KBM-7 (cell line): ENCODE measurements around the gene FDXR.

Experiments used
- DNase-seq: peaks from one replicate; pipeline ENCODE4 v3.0.0-alpha.2; 2015
- in situ Hi-C: fragments of 300-500 bp; cut with MboI; formaldehyde crosslinking; loops from 2 replicates; pipeline ENCODE4 v1.14.3; 2020; ENCODE audit warnings: low sequenced_read_pairs, low pct_unique_long_range_greater_than_20kb, mixed read lengths

Gene FDXR

DNA sequence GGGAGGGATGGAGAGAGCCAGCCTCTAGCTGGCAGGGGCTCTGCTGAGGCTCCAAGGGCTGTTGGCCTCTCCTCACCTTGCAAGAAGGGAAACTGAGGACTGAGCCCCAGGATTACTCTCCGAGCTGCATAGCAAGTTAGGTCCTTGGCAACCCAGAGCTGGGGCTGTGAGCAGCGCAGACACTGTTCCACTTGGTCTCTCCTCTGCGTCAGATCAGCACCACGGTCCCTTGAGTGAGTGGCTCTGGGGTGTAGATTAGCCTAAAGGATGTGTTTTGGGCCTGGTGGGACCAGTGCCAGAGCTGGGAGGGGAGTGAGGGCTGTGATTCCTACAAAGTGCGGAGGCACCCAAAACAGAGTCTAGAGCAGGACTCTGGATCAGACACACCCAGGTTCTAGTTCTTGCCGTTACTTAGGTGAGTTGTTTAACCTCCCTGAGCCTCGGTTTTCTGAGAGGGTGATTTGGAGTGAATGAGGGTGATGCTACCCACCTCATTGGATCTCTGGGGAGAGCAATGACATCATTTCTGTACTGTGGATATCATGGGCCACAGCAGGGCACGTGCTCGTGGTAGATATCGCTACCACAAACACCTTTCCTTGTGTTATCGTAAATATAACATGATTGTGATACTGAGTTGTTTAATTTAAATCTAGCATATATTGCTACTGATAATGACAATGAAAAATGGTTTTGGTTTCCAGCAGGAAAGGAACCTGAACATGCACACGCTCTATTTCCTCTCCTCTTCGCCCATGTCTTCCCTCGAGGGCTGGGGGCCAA lies 28.8 kb upstream of the FDXR start:
- no peak for DNase-seq
- in situ Hi-C loops: no loop called here

DNA sequence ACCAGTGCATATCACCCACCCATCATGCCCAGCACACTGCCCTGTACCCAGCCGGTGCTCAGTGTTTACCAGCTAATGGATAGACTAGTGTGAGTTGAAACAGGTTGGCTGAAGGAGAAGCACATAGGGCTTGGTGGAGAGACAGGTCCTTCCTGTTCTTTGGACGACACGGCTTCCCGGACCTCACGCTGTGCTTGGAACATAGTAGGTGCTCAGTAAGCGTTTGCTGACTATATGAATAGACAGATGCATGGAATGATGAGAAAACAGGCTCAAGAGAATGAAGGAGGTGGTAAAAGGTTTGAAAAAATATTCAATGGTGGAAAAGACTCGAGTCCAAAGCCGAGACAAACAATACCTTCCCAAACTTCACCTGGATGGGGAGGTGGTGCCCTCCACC lies 27.4 kb upstream of the FDXR start:
- in situ Hi-C loops: no loop called here
- no peak for DNase-seq

DNA sequence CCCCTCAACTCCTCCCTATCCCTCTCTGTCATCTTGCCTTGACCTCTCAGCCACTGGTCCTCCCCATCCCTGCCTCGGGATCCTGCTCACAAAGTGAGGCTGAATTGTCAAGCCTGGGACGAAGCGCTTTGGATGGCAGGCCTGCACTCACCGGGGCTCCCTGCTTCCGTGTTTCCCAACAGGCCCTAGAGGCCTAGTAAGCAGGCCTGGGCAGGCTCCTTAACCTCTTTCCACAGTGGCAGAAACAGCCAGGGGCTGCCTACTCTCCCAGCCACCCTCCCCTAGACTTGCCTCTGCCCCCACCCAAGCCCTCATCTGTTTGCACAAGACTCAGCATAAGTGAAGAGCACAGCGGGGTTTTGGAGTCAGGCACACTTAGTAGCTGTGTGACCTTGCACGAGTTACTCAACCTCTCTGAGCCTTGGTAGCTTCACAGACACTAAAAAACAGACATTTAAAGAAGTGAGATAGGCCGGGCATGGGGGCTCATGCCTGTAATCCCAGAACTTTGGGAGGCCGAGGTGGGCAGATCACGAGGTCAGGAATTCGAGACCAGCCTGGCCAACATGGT lies 25.7 kb upstream of the FDXR start:
- DNase-seq: no peak
- in situ Hi-C loops: no loop called here

DNA sequence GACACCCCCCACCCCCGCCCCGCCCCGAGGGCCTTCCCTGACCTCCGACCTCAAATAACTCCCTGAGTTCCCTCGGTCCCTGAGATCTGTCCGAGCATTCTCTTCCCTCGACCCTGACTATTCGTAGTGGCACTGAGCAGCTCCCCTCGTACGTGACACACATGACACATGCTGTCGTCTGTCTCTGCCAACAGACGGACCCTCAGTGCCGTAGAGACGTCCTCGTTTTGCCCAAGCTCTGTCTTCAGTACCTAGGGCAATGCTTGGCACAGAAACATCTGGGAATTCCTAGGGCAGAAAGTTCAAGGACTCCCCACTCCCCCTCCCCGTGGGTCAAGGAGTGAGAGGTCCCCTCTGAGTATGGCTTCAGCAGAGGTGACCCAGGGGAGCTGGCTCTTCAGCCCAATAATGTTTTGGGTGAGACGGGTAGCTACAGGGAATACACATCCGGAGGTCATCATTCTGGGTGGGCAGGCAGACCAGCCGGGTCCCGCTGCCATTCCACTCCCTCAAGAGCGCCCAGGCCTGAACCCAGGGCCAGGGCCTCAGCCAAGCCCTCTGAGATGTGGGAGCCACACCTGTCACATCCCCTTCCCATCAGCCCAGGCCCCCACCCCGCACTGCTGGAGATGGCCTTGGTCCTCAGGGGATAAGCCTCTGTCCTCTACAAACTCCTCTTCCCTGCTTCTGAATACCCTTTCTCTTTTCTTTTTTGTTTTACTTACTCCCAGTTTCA lies 21.3 kb upstream of the FDXR start:
- no peak for DNase-seq
- in situ Hi-C loops: no loop called here

DNA sequence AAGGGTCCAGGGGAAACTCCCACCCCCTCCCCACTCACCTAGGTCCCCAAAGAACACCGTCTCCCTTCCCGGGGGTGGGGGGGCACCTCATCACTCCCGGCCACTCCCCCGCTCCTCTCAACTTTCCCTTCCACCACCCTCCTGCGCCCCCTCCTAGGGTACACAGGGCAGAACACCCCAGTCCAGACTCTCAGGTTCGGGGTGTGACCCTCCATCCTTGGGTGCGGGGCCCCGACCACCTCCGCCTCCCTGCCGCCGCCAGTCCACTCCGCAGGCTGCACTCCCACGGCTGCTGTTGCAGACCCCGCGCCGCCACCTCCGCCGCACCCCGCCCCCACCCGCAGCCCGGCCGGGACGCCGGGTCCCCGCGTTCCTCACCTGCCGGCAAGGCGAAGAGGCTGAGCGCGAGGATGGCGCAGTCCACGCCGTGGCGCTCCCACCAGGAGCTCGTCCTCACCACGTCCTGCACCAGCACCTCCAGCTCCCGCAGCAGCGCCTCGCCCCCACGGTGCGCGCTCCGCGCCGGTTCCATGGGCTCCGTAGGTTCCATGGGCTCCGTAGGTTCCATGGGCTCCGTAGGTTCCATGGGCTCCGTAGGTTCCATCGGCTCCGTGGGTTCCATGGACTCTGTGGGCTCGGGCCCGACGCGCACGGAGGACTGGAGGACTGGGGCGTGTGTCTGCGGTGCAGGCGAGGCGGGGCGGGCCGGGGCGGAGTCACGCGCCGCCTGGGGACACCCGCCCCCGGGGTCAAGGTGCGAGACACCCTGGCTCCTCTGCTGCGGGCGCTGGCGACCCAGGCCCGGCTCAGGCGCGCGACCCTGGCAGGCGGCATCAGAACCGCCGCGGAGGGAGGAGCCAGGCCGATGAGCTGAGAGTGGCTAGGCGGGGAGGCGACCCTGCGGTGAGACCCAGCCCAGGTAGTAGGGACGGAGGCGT lies 20.4 kb upstream of the FDXR start, which contains the start of gene FADS6:
Gene FADS6, minus strand, starts transcription at position 660 of the 938 bp plus-strand sequence. Its CDS starts 38 bp downstream, at position 622.
- no peak for DNase-seq
- in situ Hi-C loops: no loop called here

DNA sequence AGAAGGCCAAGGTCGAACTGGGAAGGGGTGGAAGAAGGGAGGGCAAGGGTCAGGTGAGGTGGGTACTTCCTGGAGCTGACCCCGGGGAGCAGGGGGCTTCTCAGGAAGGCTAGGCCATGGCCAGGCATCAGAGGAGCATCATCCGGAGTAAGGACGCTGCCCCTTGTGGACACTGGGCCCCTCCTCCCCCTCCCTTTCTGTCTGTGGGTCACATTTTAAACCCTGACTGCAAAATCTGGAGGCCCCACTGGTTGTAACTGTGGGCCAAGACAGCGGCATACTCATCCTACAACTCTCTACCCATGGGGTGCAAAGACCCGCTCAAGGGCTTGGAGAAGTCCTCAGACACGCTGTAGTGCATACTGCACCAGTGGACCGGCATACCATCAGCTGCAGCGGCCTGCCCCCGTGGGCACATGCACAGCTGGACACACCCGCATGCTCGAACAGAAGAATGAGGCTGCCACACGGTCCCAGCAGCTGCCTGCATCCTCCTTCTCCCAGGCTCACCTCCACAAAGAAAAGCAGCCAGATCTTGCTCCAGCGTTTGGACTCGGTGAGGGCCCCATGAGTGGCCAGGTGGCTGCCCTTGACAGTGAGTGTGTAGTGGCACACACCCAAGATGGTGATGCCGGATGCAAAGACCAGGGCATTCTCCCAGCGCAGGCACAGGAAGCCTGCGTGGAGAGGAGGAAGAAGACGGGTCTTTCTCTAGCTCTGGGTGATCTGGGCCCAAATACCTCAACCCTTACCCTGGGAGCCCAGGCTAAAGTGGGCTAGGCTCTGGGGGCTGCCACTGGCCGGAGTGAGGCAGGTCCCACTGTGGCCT lies 19.4 kb upstream of the FDXR start:
- DNase-seq: no peak
- in situ Hi-C loops: no loop called here

DNA sequence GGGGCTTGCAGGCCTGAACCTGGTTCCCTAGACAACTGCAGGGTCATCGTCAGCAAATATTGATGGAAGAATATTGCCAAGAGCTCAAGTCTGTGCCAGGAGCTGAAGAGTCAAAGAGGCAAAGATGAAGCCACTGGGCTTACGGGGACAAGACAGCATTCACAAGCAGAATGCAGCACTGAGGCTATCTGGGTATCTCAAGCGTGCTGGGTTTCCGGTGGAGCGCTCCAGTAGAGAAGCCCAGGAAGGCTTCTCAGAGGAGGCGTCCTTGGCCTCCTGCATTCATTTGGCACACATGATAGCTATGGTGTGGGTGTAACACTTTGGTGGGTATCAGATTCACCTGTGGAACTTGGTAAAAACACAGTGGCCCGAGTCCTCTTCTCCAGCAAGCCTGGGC lies 17.8 kb upstream of the FDXR start:
- no peak for DNase-seq

DNA sequence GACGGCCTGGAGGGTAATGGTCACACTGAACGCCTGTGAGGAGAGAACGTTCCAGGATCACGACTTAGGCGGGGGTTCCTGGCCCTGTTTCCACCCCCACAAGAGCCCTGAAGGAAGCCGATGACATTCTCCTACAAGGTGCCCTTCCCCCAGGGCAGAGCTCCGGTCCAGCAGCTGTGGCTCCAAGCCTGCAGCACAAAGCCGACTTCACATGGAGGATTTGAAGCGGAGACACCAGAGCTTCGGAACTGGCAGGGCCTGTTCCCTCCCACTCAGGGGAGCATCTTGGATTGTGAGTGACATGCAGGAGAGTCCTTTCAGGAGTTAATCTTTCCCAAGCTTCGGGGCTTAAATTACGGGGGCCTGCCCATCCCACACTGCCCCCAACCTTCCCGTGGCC lies 15.7 kb upstream of the FDXR start:
- no peak for DNase-seq
- in situ Hi-C loops: no loop called here

More for the DNA sequence above, 17.8 kb upstream of the FDXR start:
- in situ Hi-C loops: no loop called here

DNA sequence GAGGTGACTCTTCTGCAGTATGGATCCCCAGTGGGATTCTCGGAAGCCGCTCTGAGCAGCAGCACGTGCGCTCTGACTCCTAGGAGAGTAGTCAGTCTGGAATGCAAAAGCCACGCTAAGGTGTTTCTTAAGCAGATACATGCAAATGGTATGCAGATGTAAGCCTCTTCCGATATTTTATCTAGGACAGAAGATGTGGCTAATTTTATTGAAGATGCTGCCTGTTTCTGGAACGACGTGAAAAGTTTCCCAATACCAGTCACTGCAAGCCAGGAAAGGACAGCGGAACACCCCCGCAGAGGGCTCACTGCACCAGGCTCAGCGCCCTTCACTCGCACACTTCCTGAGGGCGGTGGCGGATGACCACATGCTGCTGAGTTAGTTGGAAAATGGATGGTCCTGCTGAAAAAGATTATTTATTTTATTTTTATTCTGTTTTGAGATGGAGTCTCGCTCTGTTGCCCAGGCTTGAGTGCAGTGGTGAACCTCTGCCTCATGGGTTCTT lies 10.5 kb upstream of the FDXR start:
- no peak for DNase-seq
- in situ Hi-C loops: no loop called here

DNA sequence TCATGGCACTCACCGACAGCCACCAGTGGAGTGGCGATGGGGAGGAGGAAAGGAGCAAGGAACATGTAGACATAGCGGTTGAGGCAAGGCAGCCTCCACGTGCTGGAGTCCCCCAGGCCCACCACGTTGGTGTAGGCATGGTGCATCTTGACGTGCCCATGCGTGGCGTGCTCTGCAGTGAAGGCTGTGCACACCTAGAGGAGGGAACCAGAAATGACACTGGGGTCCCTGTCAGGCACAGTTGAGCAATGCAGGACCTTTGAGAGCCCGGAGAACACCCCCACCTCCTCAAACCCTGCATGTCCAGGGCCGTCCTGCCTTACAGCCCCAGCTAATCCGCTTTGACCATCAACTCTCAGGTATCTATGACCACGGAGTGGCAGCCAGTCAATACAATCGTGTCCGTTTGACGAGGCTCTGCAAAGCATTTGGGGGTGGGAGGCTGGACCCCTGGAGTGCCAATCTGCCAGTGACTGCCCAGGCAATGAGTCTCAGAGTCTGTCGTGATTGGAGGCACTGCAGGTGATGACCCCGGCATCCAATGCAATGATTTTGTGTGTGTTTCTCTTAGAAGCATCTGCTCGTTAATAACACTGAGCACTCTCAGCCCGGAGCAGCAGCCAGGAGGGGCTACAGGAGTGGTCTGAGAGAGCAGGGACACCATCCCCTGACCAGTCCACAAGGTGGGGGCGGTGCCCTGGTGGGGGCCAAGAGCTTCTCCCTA lies 9.9 kb upstream of the FDXR start:
- no peak for DNase-seq
- in situ Hi-C loops: no loop called here

DNA sequence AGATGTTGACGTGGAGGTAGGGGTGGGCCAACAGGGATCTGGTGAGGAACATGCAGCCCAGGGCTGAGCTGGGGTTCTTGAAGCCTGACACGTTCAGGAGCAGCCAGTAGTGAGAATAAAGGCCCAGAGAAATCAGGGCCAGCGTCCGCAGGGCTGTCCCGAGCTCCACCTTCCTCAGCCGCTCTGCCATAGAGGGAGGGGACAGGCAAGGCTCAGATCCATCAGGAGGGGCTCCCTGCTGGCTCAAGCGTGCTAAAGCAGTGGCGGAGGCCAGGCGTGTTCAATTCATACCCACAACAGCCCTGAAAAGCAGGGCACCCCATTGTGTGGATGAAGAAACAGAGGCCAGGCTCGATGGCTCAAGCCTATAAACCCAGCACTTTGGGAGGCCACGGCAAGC lies 8.3 kb upstream of the FDXR start:
- in situ Hi-C loops: no loop called here
- DNase-seq: no peak

DNA sequence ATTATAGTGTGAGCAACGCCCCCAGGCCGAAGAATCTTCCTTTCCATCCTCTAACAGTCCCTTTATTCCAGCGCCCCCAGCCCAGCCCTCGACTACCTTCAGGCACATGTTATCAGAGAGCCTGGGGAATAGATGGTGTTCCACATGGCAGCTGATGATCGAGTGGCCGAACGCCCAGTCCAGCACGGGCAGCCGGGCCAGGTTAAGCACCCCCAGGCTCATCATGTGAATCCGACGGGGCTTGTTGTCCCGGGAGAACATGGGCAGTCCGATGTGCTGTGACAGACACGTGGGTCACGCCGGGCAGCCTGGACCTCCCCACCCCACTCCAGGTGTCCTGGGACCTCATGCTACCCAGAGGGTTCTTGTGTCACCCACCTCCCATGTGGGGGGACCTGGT lies 6.5 kb upstream of the FDXR start:
- no peak for DNase-seq
- in situ Hi-C loops: no loop called here

DNA sequence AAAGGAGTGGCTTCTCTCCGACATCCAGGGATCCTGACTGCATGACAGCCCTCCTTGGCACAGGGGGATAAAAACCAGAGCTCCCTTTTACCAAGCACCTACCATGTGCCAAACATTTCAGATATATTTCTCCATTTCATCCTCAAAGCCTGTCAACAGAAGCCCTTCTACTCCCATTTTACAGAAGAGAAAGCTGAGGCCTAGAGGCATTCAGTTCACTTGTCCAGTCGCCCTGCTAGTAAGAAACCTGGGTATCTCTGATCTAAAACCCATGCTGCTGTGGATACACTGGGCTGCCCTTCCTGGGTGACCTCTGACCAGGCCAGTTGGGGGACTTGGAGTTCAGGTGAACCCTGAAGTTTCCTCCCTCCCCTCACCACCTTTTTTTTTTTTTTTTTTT lies 5.9 kb upstream of the FDXR start:
- in situ Hi-C loops: no loop called here
- no peak for DNase-seq

DNA sequence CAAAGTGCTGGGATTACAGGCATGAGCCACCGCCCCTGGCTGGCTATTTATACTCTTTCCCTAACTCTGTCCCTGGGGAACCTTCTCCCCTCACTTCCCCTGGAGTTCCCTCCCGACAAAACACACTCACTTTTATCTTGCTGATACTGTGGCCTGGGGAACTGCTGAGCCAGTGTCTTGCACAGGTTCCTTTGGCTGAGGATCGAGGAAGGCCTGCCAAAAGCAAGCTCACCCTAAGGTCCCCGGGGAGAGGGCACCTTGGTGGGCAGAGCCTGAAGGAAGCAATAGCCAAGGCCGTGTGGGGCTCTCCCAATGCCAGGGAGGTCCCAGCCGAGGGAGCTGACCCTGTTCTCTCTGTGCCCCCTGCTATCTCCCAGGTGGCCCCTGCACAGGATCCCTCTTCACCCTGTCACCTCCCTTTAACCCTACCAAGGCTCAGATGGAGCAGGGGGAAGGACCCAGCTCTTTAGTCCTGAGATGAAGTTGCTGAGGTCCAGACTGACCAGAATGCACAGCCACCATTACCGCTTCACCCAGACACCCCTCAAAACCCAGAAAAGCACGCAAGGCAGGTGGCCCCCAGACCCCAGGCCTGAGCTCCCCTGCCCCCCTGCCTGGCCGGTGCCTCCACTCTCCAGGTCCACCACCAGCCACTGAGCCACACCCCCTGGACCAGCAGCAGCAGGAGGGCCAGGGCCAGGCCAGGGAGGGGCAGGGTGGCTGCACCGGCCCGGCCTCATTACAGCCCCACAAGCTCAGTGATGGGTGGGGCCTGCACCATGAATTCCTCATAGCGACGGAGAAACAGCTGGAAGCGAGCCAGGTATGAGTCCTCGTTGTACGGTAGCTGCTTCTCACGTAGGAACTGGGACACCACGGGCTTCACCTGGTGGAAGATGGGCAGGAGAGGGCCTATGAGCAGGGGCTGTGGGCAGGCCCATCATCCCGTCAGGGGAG lies 5.1 kb upstream of the FDXR start:
- in situ Hi-C loops: no loop called here
- DNase-seq: no peak

DNA sequence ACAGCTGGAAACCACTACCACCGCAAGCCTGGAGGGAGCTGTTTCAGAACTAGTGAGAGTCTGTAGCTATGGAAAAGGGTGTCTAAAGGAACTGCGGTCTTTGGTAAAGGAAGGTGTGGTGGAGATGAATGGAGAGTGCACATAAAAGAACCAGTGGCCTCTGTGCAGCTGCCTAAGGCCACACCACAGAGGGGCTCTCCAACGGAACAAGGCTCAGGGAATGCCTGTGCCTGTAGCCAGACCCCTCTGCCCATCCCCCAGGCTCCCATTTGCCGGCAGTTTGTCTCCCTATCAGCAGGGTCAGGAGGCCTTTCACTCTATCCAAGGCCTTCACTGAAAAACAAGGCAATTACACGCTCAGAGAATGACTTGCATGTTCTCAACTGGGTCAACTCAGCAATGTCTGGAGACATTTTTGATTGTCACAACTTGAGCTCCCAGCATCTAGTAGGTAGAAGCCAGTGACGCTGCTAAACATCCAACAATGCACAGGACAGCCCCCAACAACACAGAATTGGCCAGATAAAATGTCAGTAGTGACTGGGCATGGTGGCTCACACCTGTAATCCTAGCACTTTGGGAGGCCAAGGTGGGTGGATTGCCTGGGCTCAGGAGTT lies 3.3 kb upstream of the FDXR start:
- in situ Hi-C loops: no loop called here
- no peak for DNase-seq
